Natural killer cell treated with Interleukin-12 subunit alpha and Interleukin-12 subunit beta and Interleukin-15 and Interleukin-18, amount 100 ng/mL, for 72 hours (primary cell): ENCODE results near the gene REN. TPM values are rescaled to one million over a fixed set of nuclear protein-coding genes. Genes with fewer than 3 reads are reported as not detected.

Experiments
- ATAC-seq, 2 donors: fragments of 150-1000 bp; cut with Tn5 transposase in 1 of 2; sonication (Bioruptor Pico), chemical (Tn5 transposase) in 1 of 2; 2 replicates each; pipeline ENCODE4 v1.10.0; 2021
- DNase-seq: peaks from one replicate; pipeline ENCODE4 v3.0.0; 2022; ENCODE audit warnings: low spot score
- H3K27ac Mint-ChIP-seq, 2 donors: 1 replicate in 1 of 2; 2 replicates in 1 of 2; pipeline ENCODE4 v1.8.0; 2022; ENCODE audit warnings: mixed read lengths in 2 of 2, mild to moderate bottlenecking in 1 of 2, moderate library complexity in 1 of 2
- H3K27me3 Mint-ChIP-seq, 2 donors: 1 replicate in 1 of 2; 2 replicates in 1 of 2; pipeline ENCODE4 v1.8.0; 2022; ENCODE audit warnings: mixed read lengths in 2 of 2
- H3K36me3 Mint-ChIP-seq: one replicate; pipeline ENCODE4 v1.8.0; 2022; ENCODE audit warnings: mixed read lengths
- H3K4me1 Mint-ChIP-seq, 2 donors: 1 replicate in 1 of 2; 2 replicates in 1 of 2; pipeline ENCODE4 v1.8.0; 2022; ENCODE audit warnings: low read depth in 2 of 2, mixed read lengths in 2 of 2, mild to moderate bottlenecking in 1 of 2
- H3K4me3 Mint-ChIP-seq: one replicate; pipeline ENCODE4 v1.8.0; 2022; ENCODE audit warnings: mixed read lengths
- H3K9me3 Mint-ChIP-seq: 2 replicates; pipeline ENCODE4 v1.8.0; 2022; ENCODE audit warnings: mixed read lengths
- total RNA-seq, 2 donors: library from RNA; stranded (reverse); gene quantifications; one replicate each; pipeline ENCODE4 v1.2.3, GENCODE V29; 2022

The REN gene
- total RNA-seq = not detected

- no peak for DNase-seq
- no peaks in the 10 kb centered on the region for H3K4me1 Mint-ChIP-seq
- H3K27ac Mint-ChIP-seq = no peak within 1 kb of the TSS
- no peak for ATAC-seq
- no peak within 1 kb of the TSS for H3K4me3 Mint-ChIP-seq
- H3K9me3 Mint-ChIP-seq = peaks cover 4% of the 10 kb centered on the region
- peaks cover 12% of the 10 kb centered on the region for H3K36me3 Mint-ChIP-seq
- H3K27me3 Mint-ChIP-seq = peaks cover 6 to 8% of the 10 kb centered on the region in 2 donors
These were observed at the start of gene REN for GRCh38 chr1:204166219-204166618. Gene REN (minus strand): TSS chr1:204166337. CDS start chr1:204166293, 44 bp downstream.

- Mint-ChIP-seq H3K36me3 (no peaks in the 10 kb centered on the region), H3K27ac (no peak within 1 kb of the TSS), H3K4me1 (peaks cover 4 to 11% of the 10 kb centered on the region in 2 donors), H3K27me3 (peaks cover 0 to 8% of the 10 kb centered on the region in 2 donors), H3K4me3 (peak within 1 kb of the TSS; percentile 52), H3K9me3 (no peaks in the 10 kb centered on the region)
- peak in 1 of 2 donors; percentile 25 for ATAC-seq
- no peak for DNase-seq
These were observed 47.8 kb upstream of the REN start, which contains the start of gene GOLT1A for GRCh38 chr1:204213668-204214662. Gene GOLT1A (minus strand): TSS chr1:204213988. CDS start chr1:204213906, 82 bp downstream.

- no peak overlapping the region for H3K27ac Mint-ChIP-seq
- peaks cover 4 to 7% of the 10 kb centered on the region in 2 donors for H3K4me1 Mint-ChIP-seq
- no peak for DNase-seq
- no peaks in the 10 kb centered on the region for H3K36me3 Mint-ChIP-seq
- peaks cover 0 to 7% of the 10 kb centered on the region in 2 donors for H3K27me3 Mint-ChIP-seq
- ATAC-seq = no peak
- no peaks in the 10 kb centered on the region for H3K9me3 Mint-ChIP-seq
- H3K4me3 Mint-ChIP-seq = no peak overlapping the region
These were observed 46.6 kb upstream of the REN start for GRCh38 chr1:204212715-204213114.

GRCh38 chr1:204211046-204211445 lies 44.9 kb upstream of the REN start:
- Mint-ChIP-seq H3K36me3 (no peaks in the 10 kb centered on the region), H3K27ac (no peak overlapping the region), H3K9me3 (no peaks in the 10 kb centered on the region)

GRCh38 chr1:204207136-204207616 lies 41.0 kb upstream of the REN start:
- Mint-ChIP-seq H3K4me1 (no peaks in the 10 kb centered on the region), H3K27ac (no peak overlapping the region), H3K36me3 (no peaks in the 10 kb centered on the region), H3K27me3 (peaks cover 32 to 44% of the 10 kb centered on the region in 2 donors), H3K9me3 (no peaks in the 10 kb centered on the region), H3K4me3 (no peak overlapping the region)
- ATAC-seq = peak; percentile 87 to 88
- peak; percentile 68 for DNase-seq

More at GRCh38 chr1:204211046-204211445, 44.9 kb upstream of the REN start:
- Mint-ChIP-seq H3K4me3 (no peak overlapping the region), H3K4me1 (peaks cover 4 to 7% of the 10 kb centered on the region in 2 donors), H3K27me3 (peaks cover 10 to 15% of the 10 kb centered on the region in 2 donors)
- no peak for ATAC-seq
- no peak for DNase-seq

- Mint-ChIP-seq H3K9me3 (no peaks in the 10 kb centered on the region), H3K27ac (no peak overlapping the region), H3K4me3 (no peak overlapping the region), H3K4me1 (no peaks in the 10 kb centered on the region), H3K27me3 (peaks cover 32 to 47% of the 10 kb centered on the region in 2 donors), H3K36me3 (no peaks in the 10 kb centered on the region)
- no peak for ATAC-seq
- no peak for DNase-seq
These were observed 40.0 kb upstream of the REN start for GRCh38 chr1:204206121-204206520.

GRCh38 chr1:204205486-204205885 lies 39.3 kb upstream of the REN start:
- Mint-ChIP-seq H3K27ac (no peak overlapping the region), H3K36me3 (no peaks in the 10 kb centered on the region), H3K9me3 (no peaks in the 10 kb centered on the region), H3K4me3 (no peak overlapping the region), H3K4me1 (no peaks in the 10 kb centered on the region), H3K27me3 (peaks cover 32 to 47% of the 10 kb centered on the region in 2 donors)
- ATAC-seq (no peak), DNase-seq (no peak)

GRCh38 chr1:204204944-204205343 lies 38.8 kb upstream of the REN start:
- Mint-ChIP-seq H3K27me3 (peaks cover 29 to 47% of the 10 kb centered on the region in 2 donors), H3K4me1 (no peaks in the 10 kb centered on the region), H3K9me3 (no peaks in the 10 kb centered on the region), H3K27ac (no peak overlapping the region), H3K4me3 (no peak overlapping the region), H3K36me3 (no peaks in the 10 kb centered on the region)
- DNase-seq = no peak
- no peak for ATAC-seq

GRCh38 chr1:204203206-204203767 lies 37.1 kb upstream of the REN start:
- Mint-ChIP-seq H3K36me3 (no peaks in the 10 kb centered on the region), H3K9me3 (no peaks in the 10 kb centered on the region), H3K27ac (no peak overlapping the region), H3K27me3 (peaks cover 29 to 47% of the 10 kb centered on the region in 2 donors), H3K4me1 (no peaks in the 10 kb centered on the region), H3K4me3 (no peak overlapping the region)
- DNase-seq (no peak), ATAC-seq (no peak)

- ATAC-seq = no peak
- peaks cover 26 to 47% of the 10 kb centered on the region in 2 donors for H3K27me3 Mint-ChIP-seq
- no peaks in the 10 kb centered on the region for H3K36me3 Mint-ChIP-seq
- H3K4me1 Mint-ChIP-seq = no peaks in the 10 kb centered on the region
- no peaks in the 10 kb centered on the region for H3K9me3 Mint-ChIP-seq
- H3K4me3 Mint-ChIP-seq = no peak overlapping the region
- DNase-seq = no peak
- H3K27ac Mint-ChIP-seq = no peak overlapping the region
These were observed 36.3 kb upstream of the REN start for GRCh38 chr1:204202481-204202880.

- DNase-seq (no peak), ATAC-seq (no peak)
- H3K9me3 Mint-ChIP-seq = no peaks in the 10 kb centered on the region
- H3K36me3 Mint-ChIP-seq = no peaks in the 10 kb centered on the region
- no peak overlapping the region for H3K4me3 Mint-ChIP-seq
- peaks cover 20 to 41% of the 10 kb centered on the region in 2 donors for H3K27me3 Mint-ChIP-seq
- no peaks in the 10 kb centered on the region for H3K4me1 Mint-ChIP-seq
- no peak overlapping the region for H3K27ac Mint-ChIP-seq
These were observed 35.4 kb upstream of the REN start for GRCh38 chr1:204201348-204202040.

- Mint-ChIP-seq H3K36me3 (no peaks in the 10 kb centered on the region), H3K4me3 (no peak overlapping the region), H3K27ac (no peak overlapping the region), H3K27me3 (peaks cover 12 to 22% of the 10 kb centered on the region in 2 donors), H3K9me3 (no peaks in the 10 kb centered on the region), H3K4me1 (peaks cover 6% of the 10 kb centered on the region in 2 donors)
- DNase-seq = no peak
- ATAC-seq = no peak
These were observed 33.4 kb upstream of the REN start for GRCh38 chr1:204199579-204199978.
